HG02571 (cell line): ENCODE data around the gene PPP1R1C.
"Not testable (repeated sequence)": the region's sequence is repeated elsewhere in the genome, so short reads cannot be mapped to it uniquely, and the experiment has no call there.

Source experiments
- ATAC-seq: cut with Tn5 transposase; IDR thresholded peaks from one replicate; pipeline ENCODE4 v1.9.1; 2021; ENCODE audit warnings: mild to moderate bottlenecking, moderate library complexity; ENCODE audit not compliant: unreplicated experiment

PPP1R1C gene

DNA sequence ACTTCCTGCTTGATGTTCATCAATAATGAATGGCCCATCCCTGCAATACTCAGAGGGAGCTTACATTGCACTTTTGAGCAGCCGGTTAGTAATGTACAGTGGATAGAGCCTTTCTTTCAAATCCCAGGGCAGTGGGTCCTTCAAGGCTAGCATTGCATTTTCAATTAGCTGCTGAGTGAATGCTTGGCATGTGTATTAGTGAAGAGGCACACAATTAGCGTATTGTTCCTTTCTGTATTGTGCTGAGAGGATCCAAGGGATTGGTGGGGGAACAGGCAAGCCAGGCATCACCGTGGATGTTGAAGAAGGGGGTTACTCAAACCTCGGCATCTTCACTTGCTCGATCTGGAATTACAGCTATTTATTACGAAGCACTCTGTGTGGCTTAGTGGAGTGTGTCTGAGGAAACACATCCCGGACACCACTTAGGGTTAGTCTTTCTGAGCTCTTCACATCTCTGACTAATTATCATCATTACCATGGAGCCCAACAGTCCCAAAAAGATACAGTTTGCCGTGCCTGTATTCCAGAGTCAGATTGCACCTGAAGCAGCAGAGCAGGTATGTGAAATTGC lies at the start of gene PPP1R1C:
Gene PPP1R1C (plus strand): TSS at position 222 of the 574 bp plus-strand sequence. CDS start 258 bp downstream, at position 480.
- no peak for ATAC-seq

- no peak for ATAC-seq
Observed at GRCh38 chr2:181937473-181937872, 48.2 kb upstream of the PPP1R1C start.

- ATAC-seq, result no peak
Observed at GRCh38 chr2:181943411-181944124, 42.1 kb upstream of the PPP1R1C start.

DNA sequence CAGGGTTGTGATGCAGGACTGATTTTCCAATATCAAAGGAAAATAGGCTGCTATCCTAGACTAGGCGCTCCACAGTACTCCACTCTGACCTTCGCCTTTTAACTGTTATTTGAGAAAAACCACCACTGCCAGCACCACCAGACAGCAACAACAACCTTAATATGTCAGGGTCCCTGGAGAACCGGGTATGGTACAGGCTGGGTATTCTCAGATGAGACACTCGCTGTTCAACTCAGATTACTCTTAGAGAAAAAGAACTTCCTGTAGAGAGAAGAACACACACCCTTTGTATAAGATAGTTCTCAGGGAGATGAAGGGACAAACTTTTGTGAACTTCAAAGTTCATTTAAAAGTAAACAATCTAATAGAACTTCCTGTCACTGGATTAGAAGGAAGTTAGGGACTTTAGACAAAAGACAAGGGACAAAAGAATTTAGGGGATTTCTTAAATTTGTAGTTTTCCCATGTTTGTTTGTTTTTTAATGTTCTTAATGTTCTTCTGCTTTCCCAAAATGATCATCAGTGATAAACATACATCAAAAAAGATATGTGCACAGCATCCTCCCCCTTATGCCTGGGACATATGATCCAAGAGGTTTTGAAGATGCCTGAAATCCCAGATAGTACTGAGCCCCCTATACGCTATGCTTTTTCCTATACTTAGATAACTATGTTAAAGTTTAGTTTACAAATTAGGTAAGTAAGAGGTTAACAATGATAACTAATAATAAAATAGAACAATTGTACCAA lies 41.3 kb upstream of the PPP1R1C start:
- ATAC-seq, result no peak

DNA sequence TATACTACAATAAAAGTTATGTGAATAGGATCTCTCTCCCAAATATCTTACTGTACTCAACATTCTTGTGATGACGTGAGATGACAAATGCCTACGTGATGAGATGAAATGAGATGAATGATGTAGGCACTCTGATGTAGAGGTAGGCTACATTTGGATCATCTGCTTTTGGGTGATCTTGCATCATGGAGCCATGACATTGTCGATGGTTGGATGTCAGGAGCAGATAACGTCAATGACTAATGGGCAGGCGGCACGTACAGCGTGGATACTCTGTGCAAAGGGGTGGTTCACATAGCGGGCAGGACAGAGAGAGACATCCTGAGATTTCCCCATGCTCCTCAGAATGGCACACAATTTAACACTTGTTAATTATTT lies 40.8 kb upstream of the PPP1R1C start:
- ATAC-seq, result no peak

DNA sequence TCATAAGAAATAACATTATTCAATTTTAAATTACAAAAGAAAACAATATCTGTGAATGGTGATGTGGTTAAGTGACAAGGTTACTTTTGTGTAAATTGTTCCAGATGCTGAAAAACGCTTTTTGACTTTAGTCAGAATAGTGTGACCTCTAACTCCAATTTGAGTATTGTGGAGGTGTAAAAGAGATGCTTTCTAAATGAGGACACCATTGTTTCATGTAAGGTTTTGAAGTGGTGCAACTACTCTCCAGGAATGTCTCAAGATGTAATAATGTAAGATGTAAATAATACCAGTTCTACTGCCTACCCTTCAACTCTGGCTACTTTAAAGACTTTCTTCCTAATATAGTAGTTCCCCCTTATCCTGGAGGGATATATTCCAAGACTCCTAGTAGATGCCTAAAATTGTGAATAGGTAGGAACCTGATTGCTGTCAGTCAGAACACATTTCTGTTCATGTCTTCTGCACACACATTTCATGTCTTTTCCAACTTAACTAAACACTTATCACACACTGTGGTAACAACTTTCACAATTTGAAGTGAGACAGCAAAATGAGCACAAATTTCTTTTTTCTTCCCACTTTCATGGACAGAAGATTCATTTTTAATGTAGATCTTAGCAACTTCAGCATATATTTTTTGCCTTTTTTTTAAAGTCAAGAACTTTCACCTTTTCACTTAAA lies 39.1 kb upstream of the PPP1R1C start:
- no peak for ATAC-seq

- no peak for ATAC-seq
Observed at GRCh38 chr2:181947273-181947672, 38.4 kb upstream of the PPP1R1C start.

GRCh38 chr2:181948227-181948626 lies 37.4 kb upstream of the PPP1R1C start:
- ATAC-seq, result no peak

GRCh38 chr2:181949047-181949446 lies 36.6 kb upstream of the PPP1R1C start:
- ATAC-seq, result no peak

DNA sequence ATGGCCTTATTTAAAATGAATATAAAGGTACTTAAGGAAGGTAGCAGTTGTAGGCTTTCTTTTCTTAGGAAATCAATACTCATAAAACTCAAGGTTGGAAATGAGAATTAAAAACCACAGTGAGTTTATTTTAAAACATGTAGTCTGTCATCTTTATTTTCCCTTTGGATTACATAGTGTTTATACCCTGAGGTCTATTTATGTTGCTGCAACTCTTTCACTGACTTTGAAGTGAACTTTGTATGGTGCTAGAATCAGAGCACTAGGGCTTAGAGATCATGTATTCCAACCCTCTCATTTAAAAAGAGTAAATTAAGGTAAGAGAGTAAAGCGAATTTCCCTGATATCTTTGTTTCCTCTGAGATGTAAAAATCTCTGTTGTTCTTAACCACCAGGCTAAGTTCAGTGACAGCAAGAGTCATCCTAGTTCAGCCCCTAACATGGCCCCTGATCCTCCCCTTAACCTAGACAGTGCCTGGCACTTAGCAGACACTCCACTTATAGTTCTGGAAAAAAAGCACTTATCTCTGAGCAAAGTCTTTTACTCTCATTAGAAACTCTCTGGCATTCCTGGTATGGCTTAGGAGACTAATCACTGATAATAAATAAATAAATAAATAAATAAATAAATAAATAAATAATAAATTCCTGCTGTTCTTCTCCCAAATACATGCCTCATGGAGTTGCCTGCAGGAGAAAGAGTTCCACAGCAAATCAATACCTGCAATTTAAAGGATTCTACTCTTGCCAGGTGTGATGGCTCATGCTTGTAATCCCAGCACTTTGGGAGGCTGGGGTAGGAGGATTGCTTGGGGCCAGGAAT lies 33.0 kb upstream of the PPP1R1C start:
- ATAC-seq, result no peak

DNA sequence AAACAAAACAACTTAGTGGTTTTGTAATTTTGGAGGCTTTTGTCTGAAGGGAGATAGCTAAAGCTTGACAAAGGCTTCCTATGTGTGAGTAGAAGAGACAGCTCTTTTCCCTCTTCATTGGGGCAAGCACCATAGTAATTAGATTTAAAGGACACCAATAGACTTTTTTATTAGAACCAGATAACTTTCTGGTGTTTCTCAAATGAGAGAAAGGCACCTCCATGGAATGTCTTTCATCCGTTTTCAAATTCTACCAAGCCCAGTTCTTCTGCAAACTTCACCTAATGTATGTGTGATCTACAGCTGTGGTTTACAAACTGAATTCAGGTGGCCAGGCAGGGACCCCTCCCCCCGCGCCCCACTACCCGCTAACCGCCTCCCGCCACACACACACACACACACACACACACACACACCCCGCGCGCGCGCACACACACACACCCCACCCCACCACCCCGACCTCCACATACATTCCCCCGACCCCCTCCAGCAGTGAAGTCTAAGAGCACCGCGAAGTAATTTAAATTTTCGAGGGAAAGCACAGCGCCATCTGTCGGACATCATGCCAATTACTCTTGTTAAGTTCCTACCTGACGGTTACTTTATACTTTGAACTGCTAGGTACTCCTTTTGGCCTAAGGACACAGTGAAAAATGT lies 31.6 kb upstream of the PPP1R1C start:
- ATAC-seq, result no peak

- ATAC-seq, result no peak
Observed at GRCh38 chr2:181954538-181954883, 31.1 kb upstream of the PPP1R1C start.

DNA sequence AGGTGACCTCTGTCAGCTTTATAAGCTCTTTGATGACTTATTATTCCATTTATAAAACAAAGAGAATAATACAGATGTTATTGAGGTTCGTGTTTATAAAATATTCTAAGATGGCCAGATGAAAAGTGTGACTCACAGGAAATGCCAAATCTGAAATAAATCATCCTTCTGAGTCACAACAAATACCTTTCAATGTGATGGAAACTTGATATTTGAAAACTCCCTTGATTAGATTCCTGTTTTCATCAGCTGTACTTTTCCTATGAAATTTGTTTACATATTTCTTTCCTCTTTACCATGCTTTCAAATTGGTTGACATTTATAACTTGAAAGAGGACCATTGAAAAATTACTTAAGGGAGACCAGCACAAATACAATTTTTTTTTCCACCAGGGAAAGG lies 30.6 kb upstream of the PPP1R1C start:
- ATAC-seq, result no peak

DNA sequence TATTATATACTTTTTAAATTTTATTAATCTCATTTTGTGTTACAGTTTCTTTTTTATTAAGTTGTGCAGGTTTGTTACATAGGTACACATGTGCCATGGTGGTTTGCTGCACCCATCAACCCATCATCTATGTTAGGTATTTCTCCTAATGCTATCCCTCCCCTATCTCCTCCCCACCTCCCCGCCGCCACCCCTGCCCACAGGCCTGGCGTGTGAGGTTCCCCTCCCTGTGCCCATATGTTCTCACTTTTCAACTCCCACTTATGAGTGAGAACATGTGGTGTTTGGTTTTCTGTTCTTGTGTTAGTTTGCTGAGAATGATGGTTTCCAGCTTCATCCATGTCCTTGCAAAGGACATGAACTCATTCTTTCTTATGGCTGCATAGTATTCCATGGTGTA lies 29.8 kb upstream of the PPP1R1C start:
- not testable (repeated sequence) for ATAC-seq

GRCh38 chr2:181957668-181958067 lies 28.0 kb upstream of the PPP1R1C start:
- no peak for ATAC-seq

GRCh38 chr2:181958726-181959125 lies 26.9 kb upstream of the PPP1R1C start:
- no peak for ATAC-seq

DNA sequence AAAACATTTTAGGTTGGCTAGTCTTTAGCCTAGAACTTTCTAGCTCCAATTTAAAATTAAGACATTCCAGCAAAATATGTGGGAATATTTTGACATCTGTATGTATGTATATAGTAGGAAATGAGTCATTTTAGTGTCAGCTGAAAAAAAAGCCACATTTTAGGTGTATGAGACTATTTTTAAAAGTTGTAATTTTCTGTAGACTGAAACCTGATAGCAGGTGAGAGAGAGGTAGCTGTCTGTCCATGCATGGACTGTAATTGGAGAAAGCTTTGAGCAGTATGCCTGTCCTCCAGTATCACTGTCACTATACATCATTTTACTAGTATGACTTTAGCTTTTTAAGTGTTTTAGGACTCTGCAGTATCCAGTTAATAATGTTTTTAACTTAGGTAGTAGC lies 26.1 kb upstream of the PPP1R1C start:
- no peak for ATAC-seq

- not testable (repeated sequence) for ATAC-seq
Observed at GRCh38 chr2:181961167-181961566, 24.5 kb upstream of the PPP1R1C start.

DNA sequence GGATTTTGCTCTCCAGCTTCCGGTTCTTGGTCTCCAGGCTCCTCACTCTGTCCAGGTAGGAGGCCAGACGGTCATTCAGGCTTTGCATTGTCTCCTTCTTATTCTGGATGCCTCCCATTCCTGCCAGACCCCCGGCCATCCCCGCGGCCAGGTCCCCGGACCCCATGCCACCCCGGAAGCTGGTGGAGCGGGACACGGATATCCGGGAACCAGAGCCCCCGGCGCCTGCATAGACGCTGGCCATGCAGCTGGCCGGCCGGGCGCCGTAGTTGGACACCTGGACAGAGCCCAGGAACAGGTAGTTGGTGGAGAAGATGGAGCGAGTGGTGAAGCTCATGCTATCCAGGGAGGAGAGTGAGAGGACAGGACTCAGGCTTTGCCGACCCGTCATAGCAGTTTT lies 23.5 kb upstream of the PPP1R1C start:
- ATAC-seq, result no peak

DNA sequence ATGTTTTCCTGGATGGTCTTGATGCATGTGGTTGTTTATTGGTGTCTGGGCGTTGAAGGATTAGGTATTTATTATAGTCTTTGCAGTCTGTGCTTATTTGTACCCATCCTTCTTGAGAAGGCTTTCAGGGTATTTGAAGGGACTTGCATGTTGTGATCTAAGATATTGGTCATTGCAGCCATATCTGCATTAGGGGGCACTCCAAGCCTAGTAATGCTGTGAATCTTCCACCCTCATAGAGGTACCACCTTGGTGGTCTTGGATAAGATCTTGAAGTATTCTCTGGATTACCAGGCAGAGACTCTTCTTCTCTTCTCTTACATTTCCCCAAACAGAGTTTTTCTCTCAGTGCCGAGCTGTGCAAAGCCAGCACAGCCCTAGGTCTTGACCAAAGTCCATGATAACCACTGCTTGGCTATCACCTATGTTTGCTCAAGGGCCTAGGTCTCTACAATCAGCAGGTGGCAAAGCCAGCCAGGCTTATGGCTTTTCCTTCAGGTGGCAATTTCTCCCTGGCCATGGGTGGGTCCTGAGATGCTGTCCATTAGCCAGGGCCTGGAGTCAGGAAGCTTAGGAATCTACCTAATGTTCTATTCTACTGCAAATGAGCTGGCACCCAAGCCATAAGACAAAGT lies 15.4 kb upstream of the PPP1R1C start:
- no peak for ATAC-seq
